ENCODE results near the gene EPHA7.

Gene EPHA7

DNA sequence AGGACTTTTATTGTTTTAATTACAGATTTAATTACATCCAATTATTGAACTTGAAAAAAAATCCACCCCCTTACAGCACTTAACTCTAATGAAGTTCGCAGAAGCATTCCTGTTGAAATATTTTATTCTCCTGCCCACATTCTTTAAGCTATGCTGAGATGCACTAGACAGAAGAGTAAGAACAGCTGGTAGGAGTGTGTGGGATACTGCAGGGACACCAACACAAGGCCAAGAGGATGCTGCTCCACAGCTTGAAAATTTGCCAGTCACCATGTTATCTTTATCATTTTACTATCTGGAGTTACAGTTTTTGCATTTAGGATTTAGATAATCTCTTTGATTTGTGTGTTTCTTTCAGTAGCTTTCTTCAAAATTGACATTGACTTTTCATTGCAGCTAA is 180.7 kb downstream of the EPHA7 start:
- Histone ChIP-seq H3K4me3 (ENCODE audit: low read length) (no peak overlapping the region), H3K79me2 (ENCODE audit: low read length) (no peaks in the 10 kb centered on the region), H2AFZ (ENCODE audit: low read depth, low read length) (no peak overlapping the region), H3K27ac (ENCODE audit: low read length) (no peak overlapping the region), H3K27me3 (ENCODE audit: low read depth, low read length) (no peaks in the 10 kb centered on the region), H3K4me2 (ENCODE audit: low read length) (no peak overlapping the region), H3K9me3 (ENCODE audit: insufficient read depth, low read length) (no peaks in the 10 kb centered on the region), H3K36me3 (replicated peaks; ENCODE audit: low read depth, low read length) (no peaks in the 10 kb centered on the region), H4K20me1 (ENCODE audit: insufficient read depth, low read length) (no peaks in the 10 kb centered on the region), H3K4me1 (ENCODE audit: low read length) (no peaks in the 10 kb centered on the region), H3K9ac (ENCODE audit: low read length) (no peak overlapping the region)
- TF ChIP-seq, protein P1, sequence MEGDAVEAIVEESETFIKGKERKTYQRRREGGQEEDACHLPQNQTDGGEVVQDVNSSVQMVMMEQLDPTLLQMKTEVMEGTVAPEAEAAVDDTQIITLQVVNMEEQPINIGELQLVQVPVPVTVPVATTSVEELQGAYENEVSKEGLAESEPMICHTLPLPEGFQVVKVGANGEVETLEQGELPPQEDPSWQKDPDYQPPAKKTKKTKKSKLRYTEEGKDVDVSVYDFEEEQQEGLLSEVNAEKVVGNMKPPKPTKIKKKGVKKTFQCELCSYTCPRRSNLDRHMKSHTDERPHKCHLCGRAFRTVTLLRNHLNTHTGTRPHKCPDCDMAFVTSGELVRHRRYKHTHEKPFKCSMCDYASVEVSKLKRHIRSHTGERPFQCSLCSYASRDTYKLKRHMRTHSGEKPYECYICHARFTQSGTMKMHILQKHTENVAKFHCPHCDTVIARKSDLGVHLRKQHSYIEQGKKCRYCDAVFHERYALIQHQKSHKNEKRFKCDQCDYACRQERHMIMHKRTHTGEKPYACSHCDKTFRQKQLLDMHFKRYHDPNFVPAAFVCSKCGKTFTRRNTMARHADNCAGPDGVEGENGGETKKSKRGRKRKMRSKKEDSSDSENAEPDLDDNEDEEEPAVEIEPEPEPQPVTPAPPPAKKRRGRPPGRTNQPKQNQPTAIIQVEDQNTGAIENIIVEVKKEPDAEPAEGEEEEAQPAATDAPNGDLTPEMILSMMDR (IDR thresholded peaks at IDR 0.05; ENCODE audit: low read depth, low read length), result no peak
- no peak for TF ChIP-seq EZH2phosphoT487 (IDR thresholded peaks at IDR 0.05; ENCODE audit: low read depth)

DNA sequence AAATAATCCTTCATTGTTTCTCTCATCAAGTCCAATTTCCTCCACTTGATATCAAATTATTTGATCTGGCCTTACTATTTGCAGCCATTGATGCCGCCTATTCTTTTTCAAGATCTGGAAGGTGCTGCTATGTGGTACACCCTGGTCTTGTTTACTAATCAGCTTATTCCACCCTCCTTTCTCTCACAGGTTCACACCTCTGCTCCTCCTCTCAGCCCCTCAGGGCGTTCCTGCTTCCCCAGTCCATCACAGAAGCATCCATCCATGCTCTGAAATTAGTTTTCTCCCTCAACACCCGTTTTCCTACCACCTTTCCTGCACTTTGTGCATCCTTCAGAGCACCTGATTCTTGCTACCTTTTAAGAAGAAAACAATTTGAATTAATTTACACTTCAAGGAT is 183.6 kb downstream of the EPHA7 start:
- TF ChIP-seq, protein P1 (IDR thresholded peaks at IDR 0.05; ENCODE audit: low read depth, low read length), result no peak
- TF ChIP-seq EZH2phosphoT487 (IDR thresholded peaks at IDR 0.05; ENCODE audit: low read depth), result no peak

DNA sequence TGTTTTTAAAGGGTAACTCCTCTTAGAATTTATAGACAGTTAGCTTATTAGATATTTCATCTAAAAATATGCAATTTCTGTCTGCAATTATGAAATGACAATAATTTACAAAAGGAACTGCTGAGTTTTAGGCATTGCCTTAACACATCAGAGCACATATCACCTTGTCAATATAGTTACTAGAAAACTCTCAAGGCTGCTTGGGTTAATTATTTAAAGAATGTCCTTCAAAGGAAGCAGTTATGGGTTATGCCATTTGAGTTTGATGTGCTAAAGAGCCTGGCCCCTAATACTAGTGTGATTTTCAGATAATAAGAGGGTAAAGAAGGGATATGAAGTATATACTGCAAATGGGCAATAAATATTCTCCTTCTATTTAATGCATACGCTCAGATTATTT is 192.5 kb downstream of the EPHA7 start:
- Histone ChIP-seq H3K9ac (ENCODE audit: low read length) (no peak overlapping the region), H2AFZ (ENCODE audit: low read depth, low read length) (no peak overlapping the region), H3K36me3 (replicated peaks; ENCODE audit: low read depth, low read length) (no peaks in the 10 kb centered on the region), H4K20me1 (ENCODE audit: insufficient read depth, low read length) (no peaks in the 10 kb centered on the region), H3K27me3 (ENCODE audit: low read depth, low read length) (no peaks in the 10 kb centered on the region), H3K4me3 (ENCODE audit: low read length) (no peak overlapping the region), H3K4me1 (ENCODE audit: low read length) (no peaks in the 10 kb centered on the region), H3K4me2 (ENCODE audit: low read length) (no peak overlapping the region), H3K79me2 (ENCODE audit: low read length) (no peaks in the 10 kb centered on the region), H3K9me3 (ENCODE audit: insufficient read depth, low read length) (no peaks in the 10 kb centered on the region), H3K27ac (ENCODE audit: low read length) (no peak overlapping the region)
- TF ChIP-seq, protein P1 (IDR thresholded peaks at IDR 0.05; ENCODE audit: low read depth, low read length), result no peak
- no peak for TF ChIP-seq EZH2phosphoT487 (IDR thresholded peaks at IDR 0.05; ENCODE audit: low read depth)

More for the DNA sequence above, 183.6 kb downstream of the EPHA7 start:
- Histone ChIP-seq H3K4me2 (ENCODE audit: low read length) (no peak overlapping the region), H3K4me3 (ENCODE audit: low read length) (no peak overlapping the region), H3K79me2 (ENCODE audit: low read length) (no peaks in the 10 kb centered on the region), H2AFZ (ENCODE audit: low read depth, low read length) (no peak overlapping the region), H3K9ac (ENCODE audit: low read length) (no peak overlapping the region), H3K27me3 (ENCODE audit: low read depth, low read length) (no peaks in the 10 kb centered on the region), H4K20me1 (ENCODE audit: insufficient read depth, low read length) (no peaks in the 10 kb centered on the region), H3K36me3 (replicated peaks; ENCODE audit: low read depth, low read length) (no peaks in the 10 kb centered on the region), H3K27ac (ENCODE audit: low read length) (no peak overlapping the region), H3K4me1 (ENCODE audit: low read length) (no peaks in the 10 kb centered on the region), H3K9me3 (ENCODE audit: insufficient read depth, low read length) (no peaks in the 10 kb centered on the region)

DNA sequence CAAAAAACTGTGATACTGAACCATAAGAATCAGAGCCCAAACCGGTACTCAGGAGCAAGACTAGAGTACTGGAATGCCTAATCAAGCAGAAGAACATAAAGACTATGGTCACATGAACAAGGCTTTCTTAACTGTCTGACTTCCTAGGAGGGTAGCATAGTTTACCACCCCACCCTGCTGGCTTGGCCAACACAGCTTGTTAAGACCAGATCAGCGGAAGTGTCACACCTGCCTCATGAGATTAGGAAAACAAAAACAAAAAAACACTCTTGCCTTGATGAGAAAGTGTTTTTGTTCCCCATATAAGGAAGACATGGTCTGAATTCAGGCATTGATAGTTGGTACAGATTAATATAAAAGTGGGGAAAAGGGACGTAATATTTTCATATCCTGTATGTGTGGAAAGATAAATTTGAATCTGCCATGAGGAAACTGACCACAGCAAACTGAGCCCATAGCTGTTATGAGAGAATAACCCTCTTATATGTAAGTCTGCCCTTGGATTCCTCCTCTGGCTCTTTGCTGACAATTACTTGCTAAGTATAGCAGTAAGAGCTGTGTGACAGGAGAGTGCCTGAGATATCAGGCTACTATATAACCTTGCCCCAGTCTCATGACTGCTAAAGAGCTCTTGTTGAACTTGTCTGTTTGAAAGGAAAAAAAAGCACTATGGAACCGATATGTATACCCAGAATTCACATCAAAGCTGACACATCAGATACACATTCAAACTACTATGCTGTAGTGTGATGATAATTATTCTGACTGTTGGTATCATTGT is 197.1 kb downstream of the EPHA7 start:
- no peak for TF ChIP-seq EZH2phosphoT487 (IDR thresholded peaks at IDR 0.05; ENCODE audit: low read depth)
- TF ChIP-seq, protein P1 (IDR thresholded peaks at IDR 0.05; ENCODE audit: low read depth, low read length), result no peak
- H3K9me3 ChIP-seq (ENCODE audit: insufficient read depth, low read length), result no peaks in the 10 kb centered on the region
- H4K20me1 ChIP-seq (ENCODE audit: insufficient read depth, low read length), result no peaks in the 10 kb centered on the region
- H3K4me3 ChIP-seq (ENCODE audit: low read length), result no peak overlapping the region
- H3K4me1 ChIP-seq (ENCODE audit: low read length), result no peaks in the 10 kb centered on the region
- no peaks in the 10 kb centered on the region for H3K36me3 ChIP-seq (replicated peaks; ENCODE audit: low read depth, low read length)
- no peaks in the 10 kb centered on the region for H3K79me2 ChIP-seq (ENCODE audit: low read length)
- no peak overlapping the region for H3K27ac ChIP-seq (ENCODE audit: low read length)
- no peaks in the 10 kb centered on the region for H3K27me3 ChIP-seq (ENCODE audit: low read depth, low read length)
- H2AFZ ChIP-seq (ENCODE audit: low read depth, low read length), result no peak overlapping the region
- no peak overlapping the region for H3K4me2 ChIP-seq (ENCODE audit: low read length)
- no peak overlapping the region for H3K9ac ChIP-seq (ENCODE audit: low read length)

Measured in OCI-LY3 (cell line).